Measurements from ENCODE around the gene IGFL2. TPM values are rescaled to one million over a fixed set of nuclear protein-coding genes. Genes with fewer than 3 reads are reported as not detected.

The IGFL2 gene
- total RNA-seq, 1 experiment from 2014 or later: not detected

- POLR2A ChIA-PET: interaction anchor here (0.9 kb wide), 1 partner anchor 11 kb away, joined by 3 read pairs; no protein-coding TSS in a partner anchor
- Histone ChIP-seq H3K79me2 (ENCODE audit: insufficient read depth, low read length) (no peaks in the 10 kb centered on the region), H3K27me3 (ENCODE audit: insufficient read depth, low read length) (no peaks in the 10 kb centered on the region), H3K4me1 (ENCODE audit: control insufficient read depth in 1 of 2, insufficient read depth in 2 of 2, low read length in 2 of 2) (no peaks in the 10 kb centered on the region), H3K9me2 (ENCODE audit: insufficient read depth) (no peaks in the 10 kb centered on the region), H3K36me3 (ENCODE audit: control insufficient read depth in 1 of 2, insufficient read depth in 2 of 2, low read length in 2 of 2) (no peaks in the 10 kb centered on the region), H3K9ac (ENCODE audit: low read length) (no peak overlapping the region), H3K27ac (ENCODE audit: low read depth, low read length) (no peak overlapping the region), H3K4me2 (ENCODE audit: low read length) (no peak overlapping the region), H3K4me3 (replicated peaks in 1 of 2; ENCODE audit: low read depth in 1 of 2, low read length in 2 of 2) (no peak overlapping the region), H2AFZ (ENCODE audit: low read depth, low read length, poor library complexity, severe bottlenecking) (no peak overlapping the region), H3K9me3 (ENCODE audit: control insufficient read depth in 1 of 2, insufficient read depth in 1 of 2, low read depth in 1 of 2, low read length in 2 of 2) (no peaks in the 10 kb centered on the region), H4K20me1 (ENCODE audit: insufficient read depth) (no peaks in the 10 kb centered on the region)
- CTCF ChIA-PET: no interaction called here
- RAD21 ChIA-PET (ENCODE audit: low non-redundant PET in 1 of 2, low total read pairs in 2 of 2, uncharacterized antibody in 2 of 2, unreplicated experiment in 2 of 2): no interaction called here
- intact Hi-C loops (cut with micrococcal nuclease): no loop called here
- ATAC-seq (no peak), DNase-seq (ENCODE audit: low read depth, low spot score) (no peak)
- BruUV-seq (replicated peaks): no TSS peak
- TF ChIP-seq ZNF274 (IDR thresholded peaks at IDR 0.05; ENCODE audit: low read depth, low read length) (no peak), JUND (IDR thresholded peaks at IDR 0.05) (no peak), POLR2A (IDR thresholded peaks at IDR 0.05; ENCODE audit: borderline replicate concordance, extremely low read depth, insufficient read depth, insufficient read length) (no peak), ZBTB33 (IDR thresholded peaks at IDR 0.05; ENCODE audit: extremely low read depth, insufficient replicate concordance, low read length) (no peak), SIN3A (IDR thresholded peaks at IDR 0.05; ENCODE audit: low read depth) (no peak), SP1 (IDR thresholded peaks at IDR 0.05; ENCODE audit: low read depth) (no peak), SRF (IDR thresholded peaks at IDR 0.05; ENCODE audit: low read depth) (no peak), CEBPB (IDR thresholded peaks at IDR 0.05; ENCODE audit: low read depth) (no peak), CBX3 (IDR thresholded peaks at IDR 0.05; ENCODE audit: low read depth) (no peak), ZFX (IDR thresholded peaks at IDR 0.05) (no peak), RAD21 (IDR thresholded peaks at IDR 0.05; ENCODE audit: low read depth) (no peak), TCF7L2 (IDR thresholded peaks at IDR 0.05; ENCODE audit: borderline replicate concordance, extremely low read depth, insufficient read depth, insufficient read length) (no peak), EGR1 (IDR thresholded peaks at IDR 0.05; ENCODE audit: low read depth) (no peak)
- TF ChIP-seq, protein P1, sequence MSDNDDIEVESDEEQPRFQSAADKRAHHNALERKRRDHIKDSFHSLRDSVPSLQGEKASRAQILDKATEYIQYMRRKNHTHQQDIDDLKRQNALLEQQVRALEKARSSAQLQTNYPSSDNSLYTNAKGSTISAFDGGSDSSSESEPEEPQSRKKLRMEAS (IDR thresholded peaks at IDR 0.05): no peak
- TF ChIP-seq, protein P2, sequence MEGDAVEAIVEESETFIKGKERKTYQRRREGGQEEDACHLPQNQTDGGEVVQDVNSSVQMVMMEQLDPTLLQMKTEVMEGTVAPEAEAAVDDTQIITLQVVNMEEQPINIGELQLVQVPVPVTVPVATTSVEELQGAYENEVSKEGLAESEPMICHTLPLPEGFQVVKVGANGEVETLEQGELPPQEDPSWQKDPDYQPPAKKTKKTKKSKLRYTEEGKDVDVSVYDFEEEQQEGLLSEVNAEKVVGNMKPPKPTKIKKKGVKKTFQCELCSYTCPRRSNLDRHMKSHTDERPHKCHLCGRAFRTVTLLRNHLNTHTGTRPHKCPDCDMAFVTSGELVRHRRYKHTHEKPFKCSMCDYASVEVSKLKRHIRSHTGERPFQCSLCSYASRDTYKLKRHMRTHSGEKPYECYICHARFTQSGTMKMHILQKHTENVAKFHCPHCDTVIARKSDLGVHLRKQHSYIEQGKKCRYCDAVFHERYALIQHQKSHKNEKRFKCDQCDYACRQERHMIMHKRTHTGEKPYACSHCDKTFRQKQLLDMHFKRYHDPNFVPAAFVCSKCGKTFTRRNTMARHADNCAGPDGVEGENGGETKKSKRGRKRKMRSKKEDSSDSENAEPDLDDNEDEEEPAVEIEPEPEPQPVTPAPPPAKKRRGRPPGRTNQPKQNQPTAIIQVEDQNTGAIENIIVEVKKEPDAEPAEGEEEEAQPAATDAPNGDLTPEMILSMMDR (IDR thresholded peaks at IDR 0.05 in 2 of 3, conservative IDR thresholded peaks at IDR 0.05 in 1 of 3; ENCODE audit: borderline replicate concordance in 1 of 3, insufficient read depth in 1 of 3, low read depth in 2 of 3, low read length in 2 of 3): no peak
- TF ChIP-seq, protein P3, sequence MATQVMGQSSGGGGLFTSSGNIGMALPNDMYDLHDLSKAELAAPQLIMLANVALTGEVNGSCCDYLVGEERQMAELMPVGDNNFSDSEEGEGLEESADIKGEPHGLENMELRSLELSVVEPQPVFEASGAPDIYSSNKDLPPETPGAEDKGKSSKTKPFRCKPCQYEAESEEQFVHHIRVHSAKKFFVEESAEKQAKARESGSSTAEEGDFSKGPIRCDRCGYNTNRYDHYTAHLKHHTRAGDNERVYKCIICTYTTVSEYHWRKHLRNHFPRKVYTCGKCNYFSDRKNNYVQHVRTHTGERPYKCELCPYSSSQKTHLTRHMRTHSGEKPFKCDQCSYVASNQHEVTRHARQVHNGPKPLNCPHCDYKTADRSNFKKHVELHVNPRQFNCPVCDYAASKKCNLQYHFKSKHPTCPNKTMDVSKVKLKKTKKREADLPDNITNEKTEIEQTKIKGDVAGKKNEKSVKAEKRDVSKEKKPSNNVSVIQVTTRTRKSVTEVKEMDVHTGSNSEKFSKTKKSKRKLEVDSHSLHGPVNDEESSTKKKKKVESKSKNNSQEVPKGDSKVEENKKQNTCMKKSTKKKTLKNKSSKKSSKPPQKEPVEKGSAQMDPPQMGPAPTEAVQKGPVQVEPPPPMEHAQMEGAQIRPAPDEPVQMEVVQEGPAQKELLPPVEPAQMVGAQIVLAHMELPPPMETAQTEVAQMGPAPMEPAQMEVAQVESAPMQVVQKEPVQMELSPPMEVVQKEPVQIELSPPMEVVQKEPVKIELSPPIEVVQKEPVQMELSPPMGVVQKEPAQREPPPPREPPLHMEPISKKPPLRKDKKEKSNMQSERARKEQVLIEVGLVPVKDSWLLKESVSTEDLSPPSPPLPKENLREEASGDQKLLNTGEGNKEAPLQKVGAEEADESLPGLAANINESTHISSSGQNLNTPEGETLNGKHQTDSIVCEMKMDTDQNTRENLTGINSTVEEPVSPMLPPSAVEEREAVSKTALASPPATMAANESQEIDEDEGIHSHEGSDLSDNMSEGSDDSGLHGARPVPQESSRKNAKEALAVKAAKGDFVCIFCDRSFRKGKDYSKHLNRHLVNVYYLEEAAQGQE (IDR thresholded peaks at IDR 0.05; ENCODE audit: low read depth): no peak
- TF ChIP-seq, protein P4, sequence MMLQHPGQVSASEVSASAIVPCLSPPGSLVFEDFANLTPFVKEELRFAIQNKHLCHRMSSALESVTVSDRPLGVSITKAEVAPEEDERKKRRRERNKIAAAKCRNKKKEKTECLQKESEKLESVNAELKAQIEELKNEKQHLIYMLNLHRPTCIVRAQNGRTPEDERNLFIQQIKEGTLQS (IDR thresholded peaks at IDR 0.05): no peak
These were observed 21.9 kb upstream of the IGFL2 start for GRCh38 chr19:46126086-46126580.
